K562 (cell line): ENCODE data around the gene DTNBP1. TPM values are rescaled to one million over a fixed set of nuclear protein-coding genes. Genes with fewer than 3 reads are reported as not detected.

Source experiments
- ARID4B ChIP-seq: sonication (generic); formaldehyde crosslinking; IDR thresholded peaks from 2 replicates; pipeline ENCODE4 v1.8.0; 2022; ENCODE audit warnings: mild to moderate bottlenecking, missing genetic modification reagents
- BACH1 ChIP-seq: fragments of 200-800 bp; sonication (Bioruptor generic); IDR thresholded peaks from 2 replicates; pipeline ENCODE4 v1.6.1; 2016; ENCODE audit warnings: missing genetic modification characterization, missing compliant biosample characterization
- BDP1 ChIP-seq: IDR thresholded peaks from 3 replicates; pipeline ENCODE4 v1.6.1; 2011; ENCODE audit not compliant: insufficient read length, insufficient read depth
- FOXJ2 ChIP-seq: fragments of 200-800 bp; sonication (Bioruptor generic); IDR thresholded peaks from 2 replicates; pipeline ENCODE4 v1.6.1; 2016; ENCODE audit warnings: missing genetic modification characterization, missing compliant biosample characterization
- MXI1 ChIP-seq: IDR thresholded peaks from 2 replicates; pipeline ENCODE4 v1.6.1; 2011; ENCODE audit warnings: low read depth, mild to moderate bottlenecking, improper control_type of control experiment, low read length
- POLR2B ChIP-seq: fragments of 450-650 bp; IDR thresholded peaks from 2 replicates; pipeline ENCODE4 v1.6.1; 2018; ENCODE audit warnings: low read depth; ENCODE audit not compliant: partially characterized antibody
- POLR2G ChIP-seq: fragments of 200-400 bp; formaldehyde crosslinking; IDR thresholded peaks from 2 replicates; pipeline ENCODE4 v1.6.1; 2017; ENCODE audit warnings: low read depth, mild to moderate bottlenecking, antibody characterized with exemption, low read length, moderate library complexity
- SNAPC5 ChIP-seq: fragments of 250-450 bp; sonication (Bioruptor Pico); IDR thresholded peaks from 2 replicates; pipeline ENCODE4 v1.8.0; 2021; ENCODE audit warnings: moderate library complexity, mild to moderate bottlenecking, inconsistent platforms
- TAF15 ChIP-seq: fragments of 200-400 bp; formaldehyde crosslinking; IDR thresholded peaks from 2 replicates; pipeline ENCODE4 v1.6.1; 2017; ENCODE audit warnings: mild to moderate bottlenecking, low read depth, low read length, moderate library complexity
- TARDBP ChIP-seq: fragments of 450-650 bp; IDR thresholded peaks from 2 replicates; pipeline ENCODE4 v1.6.1; 2016
- ZNF589 ChIP-seq: fragments of 200-800 bp; sonication (Bioruptor generic); IDR thresholded peaks from 2 replicates; pipeline ENCODE4 v1.6.1; 2016; ENCODE audit warnings: low read depth, missing genetic modification characterization, missing compliant biosample characterization
- ZNF740 ChIP-seq, 3 experiments: fragments of 200-800 bp in 1 of 3; sonication (Bioruptor generic) in 1 of 3; sonication (generic) in 1 of 3; formaldehyde crosslinking in 1 of 3; IDR thresholded peaks; 2 replicates each; pipeline versions ENCODE4 v1.6.1 to v1.8.0; 2016 to 2022; ENCODE audit warnings: mild to moderate bottlenecking in 2 of 3, missing compliant biosample characterization in 2 of 3, missing genetic modification characterization in 2 of 3, missing genetic modification reagents in 1 of 3
- polyA plus RNA-seq, 8 experiments: library from polyadenylated mRNA; depleted of rRNA in 4 of 8; stranded (reverse) in 5 of 8; unstranded in 3 of 8; fragments of >200 nt; fragmentation: Nextera tagmentation in 2 of 8; fragmentation: Illumina TruSeq in 1 of 8; extraction: Ambion mirVana in 2 of 8; extraction: Trizol in 1 of 8; gene quantifications; 2 replicates each; pipeline versions ENCODE4 v1.2.1 to v1.2.3, GENCODE V29; 2011 to 2014; ENCODE audit warnings: inconsistent platforms in 1 of 8, missing spikeins in 1 of 8
- total RNA-seq, 7 experiments: library from RNA; depleted of rRNA in 6 of 7; stranded (reverse); fragments of >200 nt in 6 of 7; fragmentation: Illumina TruSeq in 2 of 7; extraction: Trizol in 2 of 7; gene quantifications; 2 replicates each; pipeline versions ENCODE4 v1.2.1 to v1.2.3, GENCODE V29; 2011 to 2021; ENCODE audit warnings: low replicate concordance in 1 of 7
- TF ChIP-seq, protein P1 (sequence below): fragments of 250-450 bp; sonication (Bioruptor Pico); IDR thresholded peaks from 2 replicates; pipeline ENCODE4 v1.4.0; 2020; ENCODE audit warnings: borderline replicate concordance
- TF ChIP-seq, protein P2 (sequence below): fragments of 250-450 bp; sonication (Bioruptor Pico); IDR thresholded peaks from 2 replicates; pipeline ENCODE4 v1.8.0; 2021; ENCODE audit warnings: moderate library complexity, mild to moderate bottlenecking, inconsistent platforms
- TF ChIP-seq, protein P3 (sequence below), 2 experiments: fragments of 450-650 bp; IDR thresholded peaks; 2 replicates each; pipeline ENCODE4 v1.6.1; 2016

DTNBP1 gene
- total and polyA plus RNA-seq, 9 of the 15 experiments (the other 6 are each of a cell fraction or from before 2014, with no cell fraction given), result 16.7 to 54.5 (median 21.4) TPM

DNA sequence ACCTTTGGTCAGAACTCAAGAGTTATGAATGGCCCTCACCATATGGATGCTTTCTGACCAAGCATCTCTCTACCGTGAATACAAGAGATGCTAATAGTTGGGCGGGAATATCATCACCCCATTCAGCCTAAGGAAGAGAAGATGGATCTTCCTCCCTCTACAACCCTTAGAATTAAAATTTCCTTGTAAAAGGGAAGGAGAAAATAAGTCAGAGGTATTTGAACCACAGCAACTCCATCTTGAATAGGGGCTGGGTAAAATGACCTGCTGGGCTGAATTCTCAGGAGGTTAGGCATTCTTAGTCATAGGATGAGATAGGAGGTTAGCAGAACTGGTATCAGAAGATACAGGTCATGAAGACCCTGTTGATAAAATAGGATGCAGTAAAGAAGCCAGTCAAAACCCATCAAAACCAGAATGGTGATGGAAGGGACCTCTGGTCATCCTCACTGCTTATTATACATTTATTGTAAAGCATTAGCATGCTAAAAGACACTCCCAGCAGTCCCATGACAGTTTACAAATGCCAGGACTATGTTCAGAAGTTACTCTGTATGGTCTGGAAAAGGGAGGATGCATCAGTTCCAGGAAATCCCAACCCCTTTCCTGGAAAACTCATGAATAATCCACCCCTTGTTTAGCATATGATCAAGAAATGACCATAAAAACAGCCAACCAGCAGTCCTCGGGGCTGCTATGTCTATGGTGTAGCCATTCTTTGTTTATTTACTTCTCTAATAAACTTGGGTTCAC lies 101.2 kb downstream of the DTNBP1 start (continued):
- TF ChIP-seq ZNF740 (CRISPR knock-in tag; IDR thresholded peaks at IDR 0.05), result no peak
- TF ChIP-seq ZNF740 (tag; IDR thresholded peaks at IDR 0.05), result peak in 1 of 2 experiments; percentile 82; a peak in 1 of 4 replicates
- no peak for TF ChIP-seq POLR2G
- peak; percentile 77; the same call in 1 of the 2 replicates for TF ChIP-seq ZNF589 (CRISPR knock-in tag)
- 0 out of 2 replicates have a peak, but pooled peaks have one; percentile 30 for TF ChIP-seq BACH1 (tag)
- TF ChIP-seq SNAPC5, result 0 out of 2 replicates have a peak, but pooled peaks have one; percentile 21
- no peak for TF ChIP-seq TAF15
- no peak for TF ChIP-seq MXI1
- TF ChIP-seq, protein P1, sequence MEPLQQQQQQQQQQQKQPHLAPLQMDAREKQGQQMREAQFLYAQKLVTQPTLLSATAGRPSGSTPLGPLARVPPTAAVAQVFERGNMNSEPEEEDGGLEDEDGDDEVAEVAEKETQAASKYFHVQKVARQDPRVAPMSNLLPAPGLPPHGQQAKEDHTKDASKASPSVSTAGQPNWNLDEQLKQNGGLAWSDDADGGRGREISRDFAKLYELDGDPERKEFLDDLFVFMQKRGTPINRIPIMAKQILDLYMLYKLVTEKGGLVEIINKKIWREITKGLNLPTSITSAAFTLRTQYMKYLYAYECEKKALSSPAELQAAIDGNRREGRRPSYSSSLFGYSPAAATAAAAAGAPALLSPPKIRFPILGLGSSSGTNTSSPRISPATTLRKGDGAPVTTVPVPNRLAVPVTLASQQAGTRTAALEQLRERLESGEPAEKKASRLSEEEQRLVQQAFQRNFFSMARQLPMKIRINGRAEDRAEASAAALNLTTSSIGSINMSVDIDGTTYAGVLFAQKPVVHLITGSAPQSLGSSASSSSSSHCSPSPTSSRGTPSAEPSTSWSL, result no peak
- no peak for TF ChIP-seq POLR2B
- TF ChIP-seq BDP1, result no peak
- TF ChIP-seq, protein P2, sequence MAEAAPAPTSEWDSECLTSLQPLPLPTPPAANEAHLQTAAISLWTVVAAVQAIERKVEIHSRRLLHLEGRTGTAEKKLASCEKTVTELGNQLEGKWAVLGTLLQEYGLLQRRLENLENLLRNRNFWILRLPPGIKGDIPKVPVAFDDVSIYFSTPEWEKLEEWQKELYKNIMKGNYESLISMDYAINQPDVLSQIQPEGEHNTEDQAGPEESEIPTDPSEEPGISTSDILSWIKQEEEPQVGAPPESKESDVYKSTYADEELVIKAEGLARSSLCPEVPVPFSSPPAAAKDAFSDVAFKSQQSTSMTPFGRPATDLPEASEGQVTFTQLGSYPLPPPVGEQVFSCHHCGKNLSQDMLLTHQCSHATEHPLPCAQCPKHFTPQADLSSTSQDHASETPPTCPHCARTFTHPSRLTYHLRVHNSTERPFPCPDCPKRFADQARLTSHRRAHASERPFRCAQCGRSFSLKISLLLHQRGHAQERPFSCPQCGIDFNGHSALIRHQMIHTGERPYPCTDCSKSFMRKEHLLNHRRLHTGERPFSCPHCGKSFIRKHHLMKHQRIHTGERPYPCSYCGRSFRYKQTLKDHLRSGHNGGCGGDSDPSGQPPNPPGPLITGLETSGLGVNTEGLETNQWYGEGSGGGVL (CRISPR knock-in tag), result peak; percentile 58; the same call in 1 of the 2 replicates
- TF ChIP-seq FOXJ2, result no peak
- TF ChIP-seq, protein P3, sequence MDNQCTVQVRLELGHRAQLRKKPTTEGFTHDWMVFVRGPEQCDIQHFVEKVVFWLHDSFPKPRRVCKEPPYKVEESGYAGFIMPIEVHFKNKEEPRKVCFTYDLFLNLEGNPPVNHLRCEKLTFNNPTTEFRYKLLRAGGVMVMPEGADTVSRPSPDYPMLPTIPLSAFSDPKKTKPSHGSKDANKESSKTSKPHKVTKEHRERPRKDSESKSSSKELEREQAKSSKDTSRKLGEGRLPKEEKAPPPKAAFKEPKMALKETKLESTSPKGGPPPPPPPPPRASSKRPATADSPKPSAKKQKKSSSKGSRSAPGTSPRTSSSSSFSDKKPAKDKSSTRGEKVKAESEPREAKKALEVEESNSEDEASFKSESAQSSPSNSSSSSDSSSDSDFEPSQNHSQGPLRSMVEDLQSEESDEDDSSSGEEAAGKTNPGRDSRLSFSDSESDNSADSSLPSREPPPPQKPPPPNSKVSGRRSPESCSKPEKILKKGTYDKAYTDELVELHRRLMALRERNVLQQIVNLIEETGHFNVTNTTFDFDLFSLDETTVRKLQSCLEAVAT (IDR thresholded peaks at IDR 0.05), result no peak
- no peak for TF ChIP-seq TARDBP
- TF ChIP-seq ARID4B, result no peak
